Tibial nerve (tissue), 3 donors: ENCODE results near the gene ST6GALNAC3.

Experiments used
- POLR2A ChIP-seq, 2 donors: fragments of 450-650 bp; IDR thresholded peaks; one replicate each; pipeline ENCODE4 v1.6.1; 2017; ENCODE audit warnings: antibody characterized with exemption in 2 of 2, mild to moderate bottlenecking in 2 of 2, moderate library complexity in 2 of 2
- TF ChIP-seq, protein P1 (sequence below), 5 experiments: fragments of 200-600 bp in 3 of 5; fragments of 450-650 bp in 2 of 5; sonication (generic) in 3 of 5; IDR thresholded peaks; one replicate each; pipeline ENCODE4 v1.5.1; 2016 to 2019; ENCODE audit warnings: antibody characterized with exemption in 5 of 5, mild to moderate bottlenecking in 3 of 5, moderate library complexity in 2 of 5

DNA sequence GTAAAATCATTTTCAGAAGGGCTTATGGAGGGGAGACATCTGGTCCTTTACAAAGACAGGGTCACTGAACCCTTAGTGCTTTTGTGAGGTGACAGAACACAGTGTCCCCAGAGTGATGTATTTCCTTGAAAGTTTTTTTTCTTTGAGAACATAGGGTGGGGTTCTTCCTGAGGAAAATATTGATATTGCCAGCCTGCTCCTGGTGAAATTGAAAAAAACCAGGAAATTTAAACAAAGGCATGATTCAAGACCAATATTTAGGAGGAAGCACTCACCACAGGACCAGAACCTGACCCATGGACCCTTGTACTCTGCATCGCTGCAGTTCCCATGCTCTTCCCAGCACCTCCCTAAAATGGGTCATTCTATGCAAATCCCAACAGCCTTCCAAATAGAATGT lies 63.7 kb downstream of the ST6GALNAC3 start:
- TF ChIP-seq POLR2A (IDR thresholded peaks at IDR 0.05), result no peak
- TF ChIP-seq, protein P1, sequence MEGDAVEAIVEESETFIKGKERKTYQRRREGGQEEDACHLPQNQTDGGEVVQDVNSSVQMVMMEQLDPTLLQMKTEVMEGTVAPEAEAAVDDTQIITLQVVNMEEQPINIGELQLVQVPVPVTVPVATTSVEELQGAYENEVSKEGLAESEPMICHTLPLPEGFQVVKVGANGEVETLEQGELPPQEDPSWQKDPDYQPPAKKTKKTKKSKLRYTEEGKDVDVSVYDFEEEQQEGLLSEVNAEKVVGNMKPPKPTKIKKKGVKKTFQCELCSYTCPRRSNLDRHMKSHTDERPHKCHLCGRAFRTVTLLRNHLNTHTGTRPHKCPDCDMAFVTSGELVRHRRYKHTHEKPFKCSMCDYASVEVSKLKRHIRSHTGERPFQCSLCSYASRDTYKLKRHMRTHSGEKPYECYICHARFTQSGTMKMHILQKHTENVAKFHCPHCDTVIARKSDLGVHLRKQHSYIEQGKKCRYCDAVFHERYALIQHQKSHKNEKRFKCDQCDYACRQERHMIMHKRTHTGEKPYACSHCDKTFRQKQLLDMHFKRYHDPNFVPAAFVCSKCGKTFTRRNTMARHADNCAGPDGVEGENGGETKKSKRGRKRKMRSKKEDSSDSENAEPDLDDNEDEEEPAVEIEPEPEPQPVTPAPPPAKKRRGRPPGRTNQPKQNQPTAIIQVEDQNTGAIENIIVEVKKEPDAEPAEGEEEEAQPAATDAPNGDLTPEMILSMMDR (IDR thresholded peaks at IDR 0.05), result no peak
